Endothelial cell of umbilical vein (primary cell): ENCODE results near the gene SCAANT1.

Source experiments
- EZH2 ChIP-seq: IDR thresholded peaks from 2 replicates; pipeline ENCODE4 v1.6.1; 2012; ENCODE audit warnings: borderline replicate concordance, low read depth, mild to moderate bottlenecking, moderate library complexity, low read length, inconsistent platforms; ENCODE audit not compliant: severe bottlenecking
- POLR2A ChIP-seq: IDR thresholded peaks from 2 replicates; pipeline ENCODE4 v1.6.1; 2012; ENCODE audit warnings: low read depth, mild to moderate bottlenecking, control low read depth, low read length

- TF ChIP-seq EZH2 (no peak), POLR2A (no peak)
Observed at GRCh38 chr3:63911873-63912767, at the start of gene SCAANT1.
